ENCODE measurements around the gene LBHD1. TPM values are rescaled to one million over a fixed set of nuclear protein-coding genes. Genes with fewer than 3 reads are reported as not detected.

LBHD1 gene
- total RNA-seq, 2 donors from 2014 or later = 4.9 to 5.6 TPM

- intact Hi-C loops (cut with DNase I) = no loop called here
- Histone ChIP-seq H3K27me3 (no peaks in the 10 kb centered on the region), H3K27ac (peak within 1 kb of the TSS; percentile 79 to 92 (median 84)), H3K4me1 (peaks cover 34% of the 10 kb centered on the region), H3K9me3 (no peaks in the 10 kb centered on the region), H3K4me3 (peak within 1 kb of the TSS; percentile 84 to 98), H3K36me3 (replicated peaks in 1 of 2; ENCODE audit: insufficient read depth in 1 of 2, low read depth in 2 of 2) (peaks cover 0 to 7% of the 10 kb centered on the region in 2 donors)
- WGBS, 2 donors = 0% methylated on average over 14 to 72 of the region's 73 CpGs
- DNase-seq (peak; percentile 99 to 100 (median 100)), ATAC-seq (peak; percentile 99)
- TF ChIP-seq POLR2A (IDR thresholded peaks at IDR 0.05) (peak; percentile 63 to 89 (median 87)), CTCF (IDR thresholded peaks at IDR 0.05) (no peak)
Measured at GRCh38 chr11:62645946-62646824, 25.9 kb downstream of the LBHD1 start, which contains the start of gene GANAB. Gene GANAB (minus strand): TSS chr11:62646613. CDS start chr11:62646599, 14 bp downstream.

DNA sequence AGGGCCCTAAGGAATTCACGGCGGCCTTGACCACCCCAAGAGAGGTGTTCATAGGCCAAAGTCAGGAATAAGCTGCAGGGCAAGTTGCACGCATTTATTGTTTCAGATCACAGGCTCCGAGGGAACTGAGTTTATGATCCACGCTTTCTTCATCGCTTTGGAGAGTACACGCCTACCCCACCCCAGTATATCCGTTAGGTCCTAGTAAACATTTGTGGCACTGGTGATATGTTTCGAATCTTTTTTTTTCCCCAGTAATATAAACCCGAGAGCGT lies 26.5 kb downstream of the LBHD1 start:
- Histone ChIP-seq H3K36me3 (replicated peaks in 1 of 2; ENCODE audit: insufficient read depth in 1 of 2, low read depth in 2 of 2) (peaks cover 0 to 7% of the 10 kb centered on the region in 2 donors), H3K27ac (peak overlapping the region; percentile 79 to 92 (median 84)), H3K9me3 (no peaks in the 10 kb centered on the region), H3K27me3 (no peaks in the 10 kb centered on the region), H3K4me1 (peaks cover 34% of the 10 kb centered on the region), H3K4me3 (peak overlapping the region; percentile 84 to 98)
- DNase-seq (no peak), ATAC-seq (no peak)
- WGBS, 2 donors = 12 to 13% methylated on average over 11 of the region's 11 CpGs
- TF ChIP-seq CTCF (IDR thresholded peaks at IDR 0.05) = no peak
- no peak for TF ChIP-seq POLR2A (IDR thresholded peaks at IDR 0.05)
- intact Hi-C loops (cut with DNase I) = no loop called here

DNA sequence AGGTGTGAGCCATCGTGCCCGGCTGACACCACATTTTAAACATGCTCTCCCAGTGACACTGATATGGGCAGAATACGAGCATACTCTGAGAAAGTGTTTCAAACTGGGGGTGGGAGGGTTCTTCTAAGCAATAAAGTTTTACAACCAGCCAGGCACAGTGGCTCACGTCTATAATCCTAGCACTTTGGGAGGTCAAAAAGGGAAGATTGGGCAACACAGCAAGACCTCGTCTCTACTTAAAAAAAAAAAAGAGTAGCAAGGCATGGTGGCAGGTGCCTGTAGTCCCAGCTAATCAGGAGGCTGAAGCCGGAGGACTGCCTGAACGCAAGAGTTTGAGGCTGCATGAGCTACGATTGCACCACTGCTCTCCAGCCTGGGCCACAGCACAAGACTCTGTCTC lies 27.8 kb downstream of the LBHD1 start:
- Histone ChIP-seq H3K27me3 (no peaks in the 10 kb centered on the region), H3K9me3 (no peaks in the 10 kb centered on the region), H3K36me3 (replicated peaks in 1 of 2; ENCODE audit: insufficient read depth in 1 of 2, low read depth in 2 of 2) (peaks cover 0 to 6% of the 10 kb centered on the region in 2 donors), H3K27ac (peak overlapping the region in 1 of 4 donors; percentile 13), H3K4me1 (peaks cover 34% of the 10 kb centered on the region), H3K4me3 (no peak overlapping the region)
- TF ChIP-seq POLR2A (IDR thresholded peaks at IDR 0.05) = no peak
- TF ChIP-seq CTCF (IDR thresholded peaks at IDR 0.05) = no peak
- intact Hi-C loops (cut with DNase I) = no loop called here
- ATAC-seq = no peak
- WGBS, 2 donors = 81 to 86% methylated on average over 8 of the region's 8 CpGs
- no peak for DNase-seq

DNA sequence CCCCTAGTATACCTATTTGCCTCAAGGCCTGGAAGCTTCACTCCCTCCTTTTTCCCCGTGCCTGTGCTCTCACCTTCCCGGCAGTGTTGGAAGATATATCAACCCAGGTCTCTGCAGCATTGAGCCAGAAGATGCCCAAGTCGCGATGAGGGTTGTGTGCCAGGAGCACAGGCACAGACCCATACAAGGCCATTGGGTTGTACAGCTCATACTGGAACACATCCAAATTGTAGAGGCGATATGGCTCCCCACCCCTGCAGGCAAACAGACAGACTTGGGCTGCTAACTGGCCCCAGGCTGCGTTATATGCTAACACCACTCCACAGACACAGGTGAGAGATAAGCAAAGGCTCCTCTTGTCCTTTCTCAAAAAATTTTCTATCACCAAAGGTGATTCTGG lies 39.6 kb downstream of the LBHD1 start:
- 76 to 78% methylated on average over 2 to 6 of the region's 6 CpGs for WGBS, 2 donors
- ATAC-seq = no peak
- no peaks in the 10 kb centered on the region for H3K9me3 ChIP-seq
- intact Hi-C loops (cut with DNase I) = no loop called here
- peaks cover 46 to 65% of the 10 kb centered on the region in 2 donors for H3K36me3 ChIP-seq (replicated peaks in 1 of 2; ENCODE audit: insufficient read depth in 1 of 2, low read depth in 2 of 2)
- H3K4me1 ChIP-seq = no peaks in the 10 kb centered on the region
- H3K4me3 ChIP-seq = no peak overlapping the region
- no peak for DNase-seq
- no peak overlapping the region for H3K27ac ChIP-seq
- TF ChIP-seq POLR2A (IDR thresholded peaks at IDR 0.05) (no peak), CTCF (IDR thresholded peaks at IDR 0.05) (no peak)
- H3K27me3 ChIP-seq = no peaks in the 10 kb centered on the region

- WGBS, 2 donors = 91 to 98% methylated on average over 3 of the region's 3 CpGs
- H3K9me3 ChIP-seq = no peaks in the 10 kb centered on the region
- DNase-seq (no peak), ATAC-seq (no peak)
- intact Hi-C loops (cut with DNase I) = no loop called here
- H3K4me3 ChIP-seq = no peak overlapping the region
- TF ChIP-seq CTCF (IDR thresholded peaks at IDR 0.05) (no peak), POLR2A (IDR thresholded peaks at IDR 0.05) (no peak)
- no peaks in the 10 kb centered on the region for H3K27me3 ChIP-seq
- H3K4me1 ChIP-seq = no peaks in the 10 kb centered on the region
- H3K36me3 ChIP-seq (replicated peaks in 1 of 2; ENCODE audit: insufficient read depth in 1 of 2, low read depth in 2 of 2) = peaks cover 36 to 64% of the 10 kb centered on the region in 2 donors
- no peak overlapping the region for H3K27ac ChIP-seq
Measured at GRCh38 chr11:62627713-62628112, 44.4 kb downstream of the LBHD1 start.

Data from body of pancreas (tissue), 4 donors.